Parathyroid adenoma (tissue), 2 donors: ENCODE measurements around the gene CDH4.

Source experiments
- H2AFZ ChIP-seq: fragments of 300-600 bp; sonication (generic); one replicate; pipeline ENCODE4 v1.7.0; 2017; ENCODE audit warnings: antibody characterized with exemption, mild to moderate bottlenecking
- H3K27ac ChIP-seq: fragments of 300-600 bp; sonication (generic); one replicate; pipeline ENCODE4 v1.7.0; 2017
- H3K27me3 ChIP-seq: fragments of 300-600 bp; sonication (generic); one replicate; pipeline ENCODE4 v1.7.0; 2017; ENCODE audit warnings: low read length; ENCODE audit not compliant: control insufficient read depth, insufficient read depth
- H3K36me3 ChIP-seq: fragments of 300-600 bp; sonication (generic); one replicate; pipeline ENCODE4 v1.7.0; 2017; ENCODE audit warnings: low read length; ENCODE audit not compliant: control insufficient read depth, insufficient read depth
- H3K4me1 ChIP-seq: fragments of 300-600 bp; sonication (generic); one replicate; pipeline ENCODE4 v1.7.0; 2017; ENCODE audit warnings: control low read depth
- H3K4me2 ChIP-seq: fragments of 300-600 bp; sonication (generic); one replicate; pipeline ENCODE4 v1.7.0; 2017; ENCODE audit warnings: low read length
- H3K4me3 ChIP-seq: fragments of 300-600 bp; sonication (generic); one replicate; pipeline ENCODE4 v1.7.0; 2017; ENCODE audit warnings: low read depth, low read length
- H3K79me2 ChIP-seq: fragments of 300-600 bp; sonication (generic); one replicate; pipeline ENCODE4 v1.7.0; 2017; ENCODE audit warnings: control low read depth
- H3K9ac ChIP-seq: fragments of 300-600 bp; sonication (generic); one replicate; pipeline ENCODE4 v1.7.0; 2017; ENCODE audit warnings: mild to moderate bottlenecking
- H3K9me3 ChIP-seq: fragments of 300-600 bp; sonication (generic); one replicate; pipeline ENCODE4 v1.7.0; 2017; ENCODE audit warnings: low read length; ENCODE audit not compliant: control insufficient read depth
- CTCF ChIP-seq: fragments of 300-600 bp; sonication (generic); IDR thresholded peaks from one replicate; pipeline ENCODE4 v1.7.0; 2017; ENCODE audit warnings: antibody characterized with exemption, mild to moderate bottlenecking
- donor health status: primary hyperparathyroidism.

The CDH4 gene

GRCh38 chr20:61812845-61813485 is 560.9 kb downstream of the CDH4 start:
- no peaks in the 10 kb centered on the region for H3K4me1 ChIP-seq
- TF ChIP-seq CTCF, result no peak
- H3K9ac ChIP-seq, result no peak overlapping the region
- H3K36me3 ChIP-seq, result no peaks in the 10 kb centered on the region
- H2AFZ ChIP-seq, result no peak overlapping the region
- no peak overlapping the region for H3K27ac ChIP-seq
- H3K4me3 ChIP-seq, result no peak overlapping the region
- H3K9me3 ChIP-seq, result no peaks in the 10 kb centered on the region
- H3K27me3 ChIP-seq, result no peaks in the 10 kb centered on the region
- H3K4me2 ChIP-seq, result no peak overlapping the region
- H3K79me2 ChIP-seq, result no peaks in the 10 kb centered on the region

GRCh38 chr20:61813791-61814190 is 561.7 kb downstream of the CDH4 start:
- Histone ChIP-seq H3K36me3 (no peaks in the 10 kb centered on the region), H3K27ac (no peak overlapping the region), H3K4me3 (no peak overlapping the region), H3K4me1 (no peaks in the 10 kb centered on the region), H2AFZ (no peak overlapping the region), H3K4me2 (no peak overlapping the region), H3K27me3 (no peaks in the 10 kb centered on the region), H3K79me2 (no peaks in the 10 kb centered on the region), H3K9ac (no peak overlapping the region), H3K9me3 (no peaks in the 10 kb centered on the region)
- no peak for TF ChIP-seq CTCF

GRCh38 chr20:61814244-61814643 is 562.2 kb downstream of the CDH4 start:
- Histone ChIP-seq H3K9ac (no peak overlapping the region), H3K36me3 (no peaks in the 10 kb centered on the region), H3K9me3 (no peaks in the 10 kb centered on the region), H3K4me3 (no peak overlapping the region), H3K27me3 (no peaks in the 10 kb centered on the region), H3K27ac (no peak overlapping the region), H2AFZ (no peak overlapping the region), H3K79me2 (no peaks in the 10 kb centered on the region), H3K4me2 (no peak overlapping the region), H3K4me1 (no peaks in the 10 kb centered on the region)
- no peak for TF ChIP-seq CTCF

GRCh38 chr20:61814726-61815125 is 562.7 kb downstream of the CDH4 start:
- H2AFZ ChIP-seq, result no peak overlapping the region
- no peak overlapping the region for H3K27ac ChIP-seq
- H3K27me3 ChIP-seq, result no peaks in the 10 kb centered on the region
- no peaks in the 10 kb centered on the region for H3K4me1 ChIP-seq
- TF ChIP-seq CTCF, result no peak
- H3K9me3 ChIP-seq, result no peaks in the 10 kb centered on the region
- H3K36me3 ChIP-seq, result no peaks in the 10 kb centered on the region
- H3K9ac ChIP-seq, result no peak overlapping the region
- H3K79me2 ChIP-seq, result no peaks in the 10 kb centered on the region
- no peak overlapping the region for H3K4me3 ChIP-seq
- H3K4me2 ChIP-seq, result no peak overlapping the region

- Histone ChIP-seq H3K4me3 (no peak overlapping the region), H3K27me3 (no peaks in the 10 kb centered on the region), H3K4me2 (no peak overlapping the region), H3K9me3 (no peaks in the 10 kb centered on the region), H3K27ac (no peak overlapping the region), H3K9ac (no peak overlapping the region), H3K36me3 (no peaks in the 10 kb centered on the region), H3K4me1 (no peaks in the 10 kb centered on the region), H2AFZ (no peak overlapping the region), H3K79me2 (no peaks in the 10 kb centered on the region)
- TF ChIP-seq CTCF, result no peak
Observed at GRCh38 chr20:61815176-61815575, 563.1 kb downstream of the CDH4 start.
